Measurements from ENCODE around the gene RUBCNL.
"Not testable (repeated sequence)": the region's sequence is repeated elsewhere in the genome, so short reads cannot be mapped to it uniquely, and the experiment has no call there.

Gene RUBCNL, protein sequence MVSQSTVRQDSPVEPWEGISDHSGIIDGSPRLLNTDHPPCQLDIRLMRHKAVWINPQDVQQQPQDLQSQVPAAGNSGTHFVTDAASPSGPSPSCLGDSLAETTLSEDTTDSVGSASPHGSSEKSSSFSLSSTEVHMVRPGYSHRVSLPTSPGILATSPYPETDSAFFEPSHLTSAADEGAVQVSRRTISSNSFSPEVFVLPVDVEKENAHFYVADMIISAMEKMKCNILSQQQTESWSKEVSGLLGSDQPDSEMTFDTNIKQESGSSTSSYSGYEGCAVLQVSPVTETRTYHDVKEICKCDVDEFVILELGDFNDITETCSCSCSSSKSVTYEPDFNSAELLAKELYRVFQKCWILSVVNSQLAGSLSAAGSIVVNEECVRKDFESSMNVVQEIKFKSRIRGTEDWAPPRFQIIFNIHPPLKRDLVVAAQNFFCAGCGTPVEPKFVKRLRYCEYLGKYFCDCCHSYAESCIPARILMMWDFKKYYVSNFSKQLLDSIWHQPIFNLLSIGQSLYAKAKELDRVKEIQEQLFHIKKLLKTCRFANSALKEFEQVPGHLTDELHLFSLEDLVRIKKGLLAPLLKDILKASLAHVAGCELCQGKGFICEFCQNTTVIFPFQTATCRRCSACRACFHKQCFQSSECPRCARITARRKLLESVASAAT

DNA sequence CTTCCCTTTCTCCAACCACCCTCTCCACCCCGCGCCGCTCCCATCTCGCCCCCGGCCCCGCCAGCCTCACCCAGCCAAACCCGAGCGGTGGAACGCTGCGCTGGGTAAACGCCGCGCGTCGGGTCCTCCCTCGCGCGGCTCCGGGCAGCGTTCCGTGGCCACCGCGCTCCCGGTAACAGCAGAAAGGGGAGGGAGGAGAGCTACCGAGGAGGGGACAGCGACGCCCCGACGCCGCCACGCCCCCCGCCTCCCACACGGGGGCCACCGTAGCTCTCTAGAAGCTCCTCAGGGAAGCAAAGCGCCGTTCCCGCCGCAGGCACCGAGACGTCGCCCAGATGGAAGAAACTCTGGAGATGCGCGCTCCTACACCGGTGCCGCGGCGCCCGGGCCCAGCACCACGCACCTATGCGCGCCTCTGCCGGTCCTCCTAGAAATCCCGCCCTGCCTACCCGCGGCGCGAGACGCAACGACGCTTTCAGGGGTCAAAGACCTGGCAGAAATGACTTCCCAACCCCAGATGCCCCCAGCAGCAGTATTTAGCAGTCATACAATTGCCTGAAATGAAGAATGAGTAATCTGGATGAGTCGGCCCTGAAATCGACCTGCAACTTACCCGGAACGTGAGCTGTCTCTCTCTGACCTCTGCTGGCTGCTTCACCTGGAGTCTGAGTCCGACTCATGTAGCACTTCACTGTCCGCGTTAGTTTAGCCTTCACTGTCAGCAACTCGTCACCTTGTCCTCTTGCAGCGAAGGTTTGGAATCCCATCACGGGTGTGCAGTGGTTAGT, at the start of gene RUBCNL:
Gene RUBCNL, minus strand, starts transcription at position 189 of the 788 bp plus-strand sequence. CDS start 14,777 bp downstream, outside the sequence.
- peak; percentile 69 for DNase-seq (ENCODE audit: low read depth)
- H3K4me3 ChIP-seq (ENCODE audit: low read depth, low read length), result peak within 1 kb of the TSS; percentile 54
- TF ChIP-seq, protein P1, sequence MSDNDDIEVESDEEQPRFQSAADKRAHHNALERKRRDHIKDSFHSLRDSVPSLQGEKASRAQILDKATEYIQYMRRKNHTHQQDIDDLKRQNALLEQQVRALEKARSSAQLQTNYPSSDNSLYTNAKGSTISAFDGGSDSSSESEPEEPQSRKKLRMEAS (IDR thresholded peaks at IDR 0.05; ENCODE audit: low read depth, low read length), result no peak
- TF ChIP-seq CTCF (IDR thresholded peaks at IDR 0.05; ENCODE audit: low read depth, low read length), result no peak
- no peak for TF ChIP-seq POLR2A (IDR thresholded peaks at IDR 0.05; ENCODE audit: extremely low read depth, insufficient read length)
- no peak for TF ChIP-seq MYC (IDR thresholded peaks at IDR 0.05; ENCODE audit: low read depth, low read length)

DNA sequence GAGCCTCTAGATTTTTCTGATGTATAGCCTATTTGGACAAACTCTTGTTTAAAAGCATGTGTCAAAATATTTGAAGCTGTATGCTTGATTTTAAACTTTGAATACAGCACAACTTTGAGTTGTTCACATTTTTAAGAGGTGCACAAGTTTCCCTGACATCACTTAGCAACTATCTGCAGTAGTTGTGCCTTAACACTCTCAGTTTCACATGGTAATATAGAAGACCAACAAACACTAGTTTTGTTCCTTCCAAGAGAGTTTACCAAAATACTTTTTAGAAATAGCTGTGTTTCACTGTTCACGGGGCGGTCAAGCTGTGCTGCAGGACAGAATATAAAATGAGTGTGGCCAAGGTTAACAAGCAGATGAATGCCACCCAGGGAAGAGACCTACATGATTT, 42.5 kb upstream of the RUBCNL start:
- not testable (repeated sequence) for DNase-seq (ENCODE audit: low read depth); H3K4me3 ChIP-seq (ENCODE audit: low read depth, low read length)

GRCh38 chr13:46405457-46405856, 18.4 kb upstream of the RUBCNL start:
- no peak overlapping the region for H3K4me3 ChIP-seq (ENCODE audit: low read depth, low read length)
- peak; percentile 76 for DNase-seq (ENCODE audit: low read depth)
- TF ChIP-seq MYC (IDR thresholded peaks at IDR 0.05; ENCODE audit: low read depth, low read length) (no peak), CTCF (IDR thresholded peaks at IDR 0.05; ENCODE audit: low read depth, low read length) (no peak), POLR2A (IDR thresholded peaks at IDR 0.05; ENCODE audit: extremely low read depth, insufficient read length) (no peak)
- TF ChIP-seq, protein P1 (IDR thresholded peaks at IDR 0.05; ENCODE audit: low read depth, low read length), result no peak

DNA sequence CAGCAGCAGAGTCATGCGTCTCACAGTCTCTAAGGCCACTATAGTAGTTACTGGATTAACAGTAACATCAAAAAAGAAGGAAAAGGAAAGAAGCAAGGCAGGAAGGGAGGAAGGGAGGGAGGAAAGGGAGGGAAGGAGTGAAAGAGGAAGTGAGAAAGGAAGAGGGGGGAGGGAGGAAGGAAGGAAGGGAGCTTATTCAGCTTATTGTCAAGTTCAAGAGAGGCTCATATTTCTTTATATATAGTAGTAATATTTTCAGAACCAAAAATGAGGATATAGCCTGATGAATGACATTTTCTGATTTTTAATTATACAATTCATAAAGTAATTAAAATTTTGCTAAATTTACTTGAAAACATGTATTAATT, 17.7 kb upstream of the RUBCNL start:
- DNase-seq (ENCODE audit: low read depth), result peak; percentile 66
- peak overlapping the region; percentile 53 for H3K4me3 ChIP-seq (ENCODE audit: low read depth, low read length)
- TF ChIP-seq, protein P1 (IDR thresholded peaks at IDR 0.05; ENCODE audit: low read depth, low read length), result no peak
- no peak for TF ChIP-seq POLR2A (IDR thresholded peaks at IDR 0.05; ENCODE audit: extremely low read depth, insufficient read length)
- no peak for TF ChIP-seq MYC (IDR thresholded peaks at IDR 0.05; ENCODE audit: low read depth, low read length)
- TF ChIP-seq CTCF (IDR thresholded peaks at IDR 0.05; ENCODE audit: low read depth, low read length), result no peak

GRCh38 chr13:46403851-46404732, 17.0 kb upstream of the RUBCNL start:
- peak; percentile 96 for DNase-seq (ENCODE audit: low read depth)
- peak overlapping the region; percentile 53 for H3K4me3 ChIP-seq (ENCODE audit: low read depth, low read length)
- TF ChIP-seq, protein P1 (IDR thresholded peaks at IDR 0.05; ENCODE audit: low read depth, low read length), result no peak; the same call in none of the 2 replicates
- TF ChIP-seq POLR2A (IDR thresholded peaks at IDR 0.05; ENCODE audit: extremely low read depth, insufficient read length), result peak; percentile 24
- TF ChIP-seq CTCF (IDR thresholded peaks at IDR 0.05; ENCODE audit: low read depth, low read length), result no peak
- peak; percentile 27 for TF ChIP-seq MYC (IDR thresholded peaks at IDR 0.05; ENCODE audit: low read depth, low read length)
